T follicular helper cell (primary cell): ENCODE results near the gene C2orf92.
A peak's percentile ranks its signal among the peaks of the same experiment; 100 is the strongest.
"Not testable (repeated sequence)": the region's sequence is repeated elsewhere in the genome, so short reads cannot be mapped to it uniquely, and the experiment has no call there.

Experiments used
- DNase-seq: peaks from one replicate; pipeline ENCODE4 v3.0.0-alpha.2; 2020; ENCODE audit warnings: low read depth
- total RNA-seq, 2 experiments: gene quantifications; one replicate each; lab custom pipeline; 2026; lab: John Stamatoyannopoulos, UW

The C2orf92 gene
- total RNA-seq = 2.6 to 7.7 reads per million in 2 experiments

DNA sequence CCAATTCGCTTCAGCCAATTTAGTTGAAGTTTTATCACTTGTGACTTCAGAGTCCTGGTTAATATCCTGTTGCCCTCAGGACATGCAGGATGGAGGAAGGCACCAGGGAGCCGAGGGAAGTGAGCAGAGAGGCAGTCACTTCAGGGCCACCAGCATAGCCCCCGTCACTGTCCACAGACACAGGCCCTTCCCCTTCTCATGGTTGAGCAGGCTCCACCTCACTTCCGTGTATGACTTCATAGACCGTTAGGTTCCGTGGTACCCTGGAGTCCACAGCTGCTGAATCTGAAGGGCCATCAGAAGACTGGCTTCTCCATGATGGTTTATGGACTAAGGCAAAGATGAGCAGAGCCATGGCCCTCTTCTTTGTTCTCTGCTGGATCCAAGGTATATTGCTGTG lies at the start of gene C2orf92:
Gene C2orf92 (plus strand): TSS at position 266 of the 400 bp plus-strand sequence. CDS start 76 bp downstream, at position 342.
- no peak for DNase-seq

DNA sequence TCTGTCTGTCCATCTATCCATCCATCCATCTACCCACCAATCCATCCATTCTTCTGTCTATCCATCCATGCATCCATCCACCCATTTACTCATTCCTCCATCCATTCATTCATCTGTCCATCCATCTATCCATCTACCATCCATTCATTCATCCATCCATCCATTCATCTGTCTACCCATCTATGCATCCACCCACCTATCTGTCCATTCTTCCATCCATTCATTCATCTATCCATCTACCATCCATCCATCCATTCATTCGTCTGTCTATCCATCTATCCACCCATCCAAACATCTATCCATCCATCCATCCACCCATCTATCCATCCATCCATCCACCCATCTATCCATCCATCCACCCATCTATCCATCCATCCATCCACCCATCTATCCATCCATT lies 49.0 kb upstream of the C2orf92 start:
- DNase-seq = not testable (repeated sequence)

DNA sequence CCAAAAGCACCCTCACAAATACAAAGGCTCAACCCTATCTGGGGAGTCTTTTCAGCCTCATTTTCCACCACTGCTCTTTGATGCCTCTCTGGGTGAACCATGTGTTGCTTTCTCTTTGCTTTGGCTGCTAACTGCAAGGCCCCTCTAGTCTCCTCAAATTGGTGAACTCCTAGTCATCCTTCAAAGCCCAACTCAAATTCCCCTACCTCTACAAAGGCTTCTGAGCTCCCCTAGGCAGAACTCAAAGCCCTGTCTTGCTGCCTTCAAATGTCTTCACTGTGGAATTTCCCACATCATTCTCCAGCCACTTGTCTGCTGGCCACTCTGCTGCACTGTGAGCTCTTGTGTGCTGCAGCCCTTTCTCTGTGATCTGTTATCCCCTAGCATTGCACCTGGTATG lies 46.5 kb upstream of the C2orf92 start:
- not testable (repeated sequence) for DNase-seq

DNA sequence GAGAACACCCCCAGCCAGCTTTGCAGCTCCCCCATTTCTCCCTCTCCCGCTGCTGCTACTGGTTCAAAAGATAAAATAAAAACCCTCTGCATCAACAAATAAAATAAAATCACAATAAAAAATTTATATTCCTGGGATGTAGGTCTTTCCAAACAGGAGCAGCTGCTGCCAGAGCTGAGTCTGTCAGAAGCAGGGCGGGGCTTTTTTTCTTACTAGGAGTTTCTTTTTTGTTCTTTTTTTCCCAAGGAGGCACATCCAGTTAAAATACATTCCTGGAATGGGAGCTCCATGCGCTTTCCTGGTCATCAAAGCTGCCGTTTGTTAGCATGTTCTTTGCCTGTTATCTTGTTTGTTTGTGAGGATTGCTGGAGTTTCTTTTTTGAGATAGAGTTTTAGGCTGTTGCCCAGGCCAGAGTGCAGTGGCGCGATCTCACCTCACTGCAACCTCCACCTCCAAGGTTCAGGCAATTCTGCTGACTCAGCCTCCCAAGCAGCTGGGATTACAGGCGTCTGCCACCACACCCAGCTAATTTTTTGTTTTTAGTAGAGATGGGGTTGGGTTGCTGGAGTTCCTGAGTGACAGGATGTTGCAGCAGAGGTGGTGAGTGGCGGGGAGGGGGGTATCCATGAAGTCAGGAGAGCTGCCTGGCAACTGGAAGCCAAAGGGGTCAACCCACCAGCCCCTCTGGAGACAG lies 44.0 kb upstream of the C2orf92 start:
- DNase-seq = not testable (repeated sequence)

DNA sequence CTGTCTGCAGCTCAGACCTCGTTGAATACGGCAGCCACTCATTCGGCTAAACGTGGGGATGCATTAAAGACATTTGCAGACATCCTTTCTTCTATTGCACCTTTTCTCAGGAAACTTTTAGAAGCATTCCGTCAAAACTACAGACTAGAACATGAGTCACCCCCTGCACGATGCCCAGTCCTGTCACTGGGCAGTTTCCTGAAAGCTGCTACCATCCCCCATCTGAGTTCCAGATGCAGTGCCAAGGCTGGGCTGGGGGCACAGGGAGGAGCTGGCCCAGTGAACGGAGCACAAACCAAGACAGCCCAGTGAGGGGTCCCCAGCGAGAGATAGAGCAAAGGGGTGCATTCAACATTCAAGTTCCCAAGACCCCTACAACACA lies 43.5 kb upstream of the C2orf92 start:
- DNase-seq = not testable (repeated sequence)

DNA sequence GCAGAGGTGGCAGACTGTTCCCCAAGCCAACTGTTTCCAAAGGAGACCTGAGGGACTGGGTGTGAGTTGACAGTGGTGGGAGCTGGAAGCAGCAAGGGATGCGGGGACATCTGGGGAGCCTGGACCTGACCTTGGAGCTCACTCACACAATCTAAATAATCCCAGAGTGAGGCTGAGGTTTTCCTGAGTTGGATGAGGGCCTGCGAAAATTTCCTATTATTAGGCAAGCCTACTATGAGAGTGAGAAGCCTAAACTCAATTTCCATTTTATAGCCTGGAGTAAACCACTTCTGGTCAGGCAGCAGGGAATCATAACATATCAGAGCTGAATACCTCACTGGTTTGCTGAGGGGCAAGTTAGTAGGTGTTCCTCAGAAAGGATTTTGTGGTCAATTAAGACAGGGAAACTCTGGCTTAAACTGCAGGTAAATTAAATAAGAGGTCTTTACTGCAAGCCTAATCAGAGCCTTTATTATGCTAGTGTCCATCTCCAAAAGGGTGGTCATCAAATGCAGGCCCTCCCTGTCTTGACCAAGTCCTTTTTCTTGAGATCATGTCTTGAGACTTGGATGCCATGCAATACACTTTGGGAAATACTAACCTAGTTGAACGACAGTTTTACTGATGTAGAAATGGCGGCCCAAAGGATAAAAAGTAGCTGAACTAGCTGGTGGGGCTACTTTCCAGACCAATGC lies 25.3 kb upstream of the C2orf92 start:
- DNase-seq = no peak

DNA sequence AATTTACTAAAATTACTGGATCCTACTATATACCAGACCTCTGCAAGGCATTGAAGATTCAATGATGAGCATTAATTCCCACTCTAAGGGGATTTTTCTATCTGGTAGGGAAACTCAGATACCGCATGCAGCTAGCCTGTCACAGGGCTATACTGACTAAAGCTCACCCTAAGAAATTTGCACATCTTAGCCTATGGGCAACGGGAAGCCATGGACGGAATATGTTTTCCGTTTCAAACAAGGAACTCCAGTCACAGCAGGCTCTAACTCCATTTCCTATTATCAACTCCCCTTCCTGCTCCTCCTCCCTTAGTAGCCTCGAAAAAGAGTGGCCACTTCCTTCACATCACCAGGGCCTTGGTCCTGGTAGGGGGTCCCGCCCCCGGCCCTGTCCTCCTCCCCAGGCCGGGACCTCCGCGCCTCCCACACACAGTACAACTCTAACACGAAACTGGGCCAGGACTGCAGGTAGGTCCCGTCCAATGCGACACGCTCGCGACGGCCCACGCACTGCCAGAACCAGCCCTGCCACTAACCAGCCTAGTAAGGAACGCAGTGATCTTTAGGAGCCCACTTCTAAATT lies 24.3 kb upstream of the C2orf92 start:
- DNase-seq = no peak

DNA sequence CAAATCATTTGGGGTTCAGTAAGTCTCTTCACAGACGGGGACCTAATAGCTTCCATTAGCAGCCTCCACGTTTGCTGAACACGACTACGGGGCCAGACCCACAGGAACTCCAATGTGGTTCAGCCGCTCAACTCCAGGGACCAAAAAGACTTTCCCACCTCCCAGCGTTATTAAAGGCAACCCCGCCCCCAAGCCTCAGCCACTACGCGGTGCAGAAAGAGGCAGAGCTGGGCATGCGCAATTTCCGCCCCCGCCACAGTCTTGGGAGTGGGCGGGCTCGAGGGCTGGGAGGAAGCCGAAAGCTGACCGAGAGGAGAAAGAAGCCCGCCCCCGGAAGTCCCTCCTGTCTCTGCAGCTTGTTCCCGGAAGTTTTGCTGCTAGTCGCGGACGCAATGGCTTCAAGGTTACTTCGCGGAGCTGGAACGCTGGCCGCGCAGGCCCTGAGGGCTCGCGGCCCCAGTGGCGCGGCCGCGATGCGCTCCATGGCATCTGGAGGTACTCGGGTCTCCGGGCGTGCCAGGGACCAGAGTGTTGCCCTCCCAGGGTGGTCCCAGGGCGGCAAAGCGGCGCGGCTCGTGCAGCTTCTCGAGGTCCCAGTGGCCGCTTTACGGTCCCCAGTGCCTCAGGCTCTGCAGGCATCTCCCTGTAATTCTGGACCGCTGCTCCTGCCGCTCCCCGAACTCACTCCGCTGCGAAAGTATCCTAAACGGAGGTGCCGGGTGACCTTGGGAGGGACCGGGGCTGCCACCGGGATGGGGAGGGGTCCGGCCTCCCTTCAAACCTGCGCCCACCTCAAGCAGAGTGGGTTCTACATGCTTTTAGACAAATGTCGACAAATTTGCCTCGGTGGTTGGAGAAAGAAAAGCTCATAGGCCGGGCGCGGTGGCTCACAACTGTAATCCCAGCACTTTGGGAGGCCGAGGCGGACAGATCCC lies 23.6 kb upstream of the C2orf92 start, which contains the start of gene COX5B:
Gene COX5B (plus strand): TSS at position 368 of the 935 bp plus-strand sequence. CDS start 25 bp downstream, at position 393.
- peak; percentile 98 for DNase-seq

DNA sequence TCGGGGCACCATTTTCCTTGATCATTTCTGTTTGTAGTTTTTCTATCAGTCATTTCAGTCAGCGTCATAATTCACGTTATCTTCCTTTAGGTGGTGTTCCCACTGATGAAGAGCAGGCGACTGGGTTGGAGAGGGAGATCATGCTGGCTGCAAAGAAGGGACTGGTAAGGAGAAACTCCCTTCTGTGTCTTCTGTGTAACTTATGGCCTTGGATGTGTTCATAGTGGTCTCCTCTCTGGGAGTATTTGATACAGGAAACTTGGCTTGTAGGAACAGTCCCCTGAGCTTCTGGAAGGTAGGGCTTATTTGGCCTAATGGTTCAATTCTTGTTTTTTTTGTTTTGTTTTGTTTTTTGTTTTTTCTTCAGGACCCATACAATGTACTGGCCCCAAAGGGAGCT lies 22.5 kb upstream of the C2orf92 start:
- no peak for DNase-seq

DNA sequence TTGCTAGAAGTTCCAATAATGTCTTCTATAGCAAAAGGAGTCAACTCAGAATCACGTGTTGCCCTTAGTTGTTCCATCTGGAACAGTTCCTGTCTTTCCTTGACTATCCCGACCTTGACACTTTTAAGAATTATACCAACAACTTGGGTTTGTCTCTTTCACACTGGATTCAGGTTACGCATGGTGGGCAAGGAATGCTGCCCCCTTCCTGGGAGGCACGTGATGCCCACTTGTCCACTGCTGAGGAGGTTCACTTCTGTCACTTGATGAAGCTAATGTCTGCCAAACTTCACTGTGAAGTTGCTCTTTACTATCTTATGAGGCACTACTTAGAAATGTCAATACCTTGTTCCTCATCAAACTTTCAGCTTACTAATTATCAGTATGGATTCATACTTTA lies 18.4 kb upstream of the C2orf92 start:
- DNase-seq = no peak

DNA sequence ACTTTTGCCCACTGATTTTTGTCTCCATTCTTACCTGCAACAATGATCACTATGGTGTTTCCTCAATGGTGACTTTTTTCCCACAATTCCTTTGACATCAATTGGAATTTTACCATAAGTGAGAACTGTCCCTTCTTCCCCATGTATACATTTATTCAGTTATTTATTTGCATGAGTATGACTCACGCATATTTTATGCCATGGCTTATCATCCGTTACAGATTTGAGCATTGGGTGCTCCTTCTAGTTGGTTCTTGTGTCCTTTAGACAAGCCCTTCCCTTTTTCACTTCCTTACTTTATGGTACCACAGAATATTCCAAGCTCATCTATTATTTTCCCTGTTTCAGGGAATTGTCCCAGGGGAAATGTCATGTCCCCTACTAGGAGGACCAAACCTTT lies 16.0 kb upstream of the C2orf92 start:
- no peak for DNase-seq

DNA sequence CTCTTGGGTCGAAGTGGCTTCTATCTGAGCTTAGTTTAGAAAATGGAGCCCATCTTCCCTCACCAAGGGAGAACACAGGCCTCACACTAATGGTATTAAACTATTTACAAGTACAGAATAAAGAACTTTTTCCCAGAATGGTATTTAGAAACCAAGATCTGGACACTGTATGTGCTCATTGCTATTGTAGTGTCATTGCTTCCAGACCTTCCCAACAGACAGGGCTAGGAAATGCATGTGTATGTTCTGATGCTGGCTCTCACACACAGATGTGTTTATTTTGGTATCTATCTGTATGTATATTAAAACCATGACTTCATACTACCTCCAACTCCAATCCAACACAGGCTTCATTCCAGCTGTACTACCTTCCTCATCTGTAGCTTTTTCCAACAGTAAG lies 15.6 kb upstream of the C2orf92 start:
- no peak for DNase-seq

DNA sequence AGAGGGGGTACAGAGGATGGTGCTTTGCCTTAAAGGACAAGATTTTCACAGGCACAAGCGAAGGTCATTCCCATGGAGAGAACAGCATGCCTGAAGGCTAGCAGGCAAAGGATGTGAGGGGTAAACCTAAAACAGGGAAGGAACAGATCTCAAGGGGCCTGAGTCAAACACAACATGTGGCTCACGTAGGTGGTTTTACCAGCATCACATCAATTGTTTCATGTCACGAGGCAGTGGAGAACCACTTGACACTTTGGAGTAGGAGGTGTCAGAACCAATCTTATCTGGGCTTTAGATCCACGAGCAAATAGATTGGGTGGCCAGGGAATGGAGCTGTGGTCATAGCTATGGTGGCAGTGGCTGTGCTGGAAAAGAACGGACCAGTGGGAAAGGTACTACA lies 15.2 kb upstream of the C2orf92 start:
- no peak for DNase-seq

DNA sequence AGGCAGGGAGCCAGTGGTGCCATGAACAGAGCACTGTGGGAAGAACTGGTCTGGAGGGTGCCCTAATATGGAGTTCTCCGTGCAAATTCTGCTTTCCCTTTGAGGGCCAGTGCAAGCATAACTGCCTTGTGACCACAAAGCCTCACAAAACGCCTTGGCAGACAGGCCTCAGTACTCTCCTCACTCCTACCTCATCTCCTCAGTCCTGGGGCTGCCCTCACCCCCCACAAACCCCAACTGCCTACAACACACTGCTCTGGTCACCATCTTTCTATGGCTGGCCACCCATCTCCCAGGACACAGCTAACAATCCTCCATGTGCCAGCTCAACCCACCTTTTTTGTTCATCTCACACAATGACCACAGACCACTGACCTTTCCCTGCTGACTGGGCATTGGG lies 14.7 kb upstream of the C2orf92 start:
- no peak for DNase-seq

DNA sequence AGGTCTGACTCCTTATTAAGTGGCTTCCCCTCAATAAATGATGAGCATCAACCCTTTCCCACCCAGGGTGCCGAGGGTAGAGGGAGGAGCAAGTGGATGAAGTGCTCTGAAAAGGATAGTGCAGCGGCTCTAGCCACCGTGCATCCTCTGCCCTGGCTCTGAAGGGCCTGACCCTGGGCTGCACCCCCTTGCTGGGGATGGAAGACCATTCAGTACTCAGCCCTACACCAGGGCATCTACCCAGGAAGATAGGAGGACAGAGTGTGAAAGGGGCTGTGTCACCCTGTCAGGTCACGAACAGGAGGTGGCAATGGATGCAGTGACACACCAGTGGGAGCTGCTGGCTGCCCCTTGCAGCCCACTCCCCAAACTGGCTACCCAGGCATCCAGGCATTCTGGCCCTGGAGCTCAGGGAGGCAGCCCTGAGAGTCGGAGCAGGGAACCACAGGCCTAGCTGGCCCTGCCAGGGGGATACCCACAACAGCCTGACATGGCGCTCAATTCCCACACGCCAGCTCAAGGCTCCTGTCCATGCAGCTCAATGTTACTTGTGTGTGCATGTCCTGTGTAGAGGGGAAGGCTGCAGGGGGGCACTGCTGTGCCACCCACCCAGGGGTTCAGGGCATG lies 13.3 kb upstream of the C2orf92 start:
- DNase-seq = no peak

DNA sequence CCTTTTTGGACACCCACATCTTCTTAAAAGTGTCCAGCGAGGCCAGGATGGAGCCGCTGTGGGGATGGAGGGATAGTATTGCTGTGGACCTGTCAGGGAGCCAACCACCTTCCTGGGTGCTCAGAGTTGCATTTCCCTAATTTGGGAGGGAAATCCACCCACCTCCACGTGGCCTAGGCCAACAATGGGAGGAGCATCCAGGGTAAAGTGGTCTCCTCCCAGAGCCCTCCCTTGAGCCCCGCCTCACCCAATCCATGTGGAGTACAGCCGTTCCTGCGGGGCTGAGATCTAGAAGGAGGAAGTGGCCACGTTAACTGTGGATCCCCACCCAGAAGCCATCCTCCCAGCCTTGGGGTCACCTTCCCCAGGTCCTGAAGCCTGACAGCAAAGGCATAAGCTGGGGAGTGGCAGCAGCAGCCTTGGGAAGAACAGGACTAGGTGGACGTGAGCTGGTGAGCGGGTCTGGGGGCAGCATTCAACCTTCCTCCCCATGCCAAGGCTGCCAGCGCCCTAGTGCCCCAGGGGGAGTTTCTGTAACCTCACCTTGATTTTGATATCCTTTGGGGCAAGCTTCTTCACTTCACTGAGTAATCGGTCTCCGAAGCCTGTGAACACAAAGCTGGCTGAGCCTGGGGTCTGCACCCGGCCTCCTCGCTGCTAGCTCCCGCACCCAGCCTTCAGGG lies 12.5 kb upstream of the C2orf92 start:
- DNase-seq = no peak

DNA sequence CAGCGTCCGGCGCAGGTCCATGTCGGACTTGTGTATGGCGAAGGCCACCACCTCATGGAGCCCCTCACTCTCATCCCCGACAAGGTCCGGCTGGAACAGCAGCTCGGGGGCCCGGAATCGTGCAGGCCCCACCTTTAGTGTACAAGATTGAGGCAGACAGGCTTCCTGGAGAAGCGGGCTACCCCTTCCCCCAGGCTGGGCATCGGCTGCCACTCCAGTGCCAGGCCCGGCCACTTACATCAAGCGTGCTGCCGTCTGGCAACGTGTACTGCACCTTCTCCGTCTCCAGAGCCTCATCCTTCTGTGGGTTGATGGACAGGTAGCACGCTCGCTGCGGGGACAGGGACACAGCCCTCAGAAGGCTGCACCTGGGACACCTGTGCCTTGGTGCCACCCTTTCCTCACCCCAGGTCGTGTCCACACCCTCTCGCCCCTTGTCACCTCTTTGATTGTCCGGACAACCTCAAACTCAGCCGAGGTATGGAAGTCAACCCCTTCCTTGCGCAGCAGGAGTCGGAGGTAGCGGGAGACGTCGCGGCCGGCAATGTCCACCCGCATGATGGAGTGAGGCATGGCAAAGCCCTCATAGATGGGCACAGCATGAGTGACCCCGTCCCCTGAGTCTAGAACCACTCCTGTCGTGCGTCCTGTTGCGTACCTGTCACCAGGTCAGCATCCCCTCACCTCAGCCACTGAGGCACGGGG lies 11.4 kb upstream of the C2orf92 start:
- no peak for DNase-seq

DNA sequence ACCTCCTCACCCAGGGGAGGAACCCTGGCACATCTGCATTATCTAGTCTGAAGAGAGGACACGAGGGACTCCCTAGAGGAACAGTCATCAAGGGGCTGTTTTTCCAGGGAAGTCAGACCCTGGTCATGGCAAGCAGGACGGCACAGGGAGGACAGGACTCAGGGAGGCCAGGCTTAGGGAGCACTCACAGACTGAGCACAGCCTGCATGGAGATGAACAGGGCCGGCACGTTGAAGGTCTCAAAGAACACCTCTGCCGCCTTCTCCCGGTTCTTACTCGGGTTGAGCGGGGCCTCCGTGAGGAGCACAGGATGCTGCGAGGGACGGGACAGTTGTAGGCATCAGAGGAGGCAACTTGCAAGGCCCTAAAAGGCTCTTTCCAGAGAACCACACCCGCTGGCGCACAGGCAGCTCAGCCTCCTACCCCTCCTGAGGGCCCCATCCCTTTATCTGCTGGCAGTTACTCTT lies 10.8 kb upstream of the C2orf92 start:
- no peak for DNase-seq

DNA sequence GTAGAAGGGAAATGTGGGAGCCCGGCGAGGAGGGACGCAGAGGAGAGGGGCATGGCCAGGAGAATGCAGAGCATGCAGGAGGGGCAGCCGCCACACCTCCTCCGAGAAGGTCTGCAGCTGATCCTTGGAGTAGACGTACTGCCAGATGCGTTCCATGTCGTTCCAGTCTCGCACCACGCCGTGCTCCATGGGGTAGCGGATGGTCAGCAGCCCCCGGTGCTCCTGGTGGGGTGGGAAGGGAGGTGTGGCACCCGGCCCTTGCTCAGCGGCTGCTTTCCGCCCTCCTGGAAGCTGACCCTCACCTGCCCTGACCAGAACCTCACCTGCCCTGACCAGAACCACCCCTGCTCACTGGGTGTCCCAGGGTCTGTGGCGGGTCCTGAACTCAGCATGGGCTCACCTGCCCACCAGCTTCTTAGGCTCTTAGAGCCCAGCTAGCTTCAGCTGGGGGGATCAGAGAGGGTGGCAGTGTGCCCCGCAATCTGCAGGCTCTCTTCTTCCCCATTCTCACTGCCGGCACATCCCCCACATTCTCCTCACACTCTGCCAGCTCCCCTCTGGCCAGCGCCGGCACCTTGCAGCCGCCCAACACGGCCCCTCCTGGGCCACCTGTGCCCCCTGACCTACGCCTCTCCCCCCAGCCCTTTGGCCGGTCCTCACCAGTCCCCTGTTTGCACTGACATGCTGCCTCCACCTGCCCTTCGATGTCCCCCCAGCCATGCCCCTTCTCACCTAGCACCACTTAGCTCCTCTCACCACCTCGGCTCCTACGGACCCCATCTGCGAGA lies 10.1 kb upstream of the C2orf92 start:
- no peak for DNase-seq
